GM18861 (cell line): Measurements from ENCODE around the gene DHX36.

Experiments
- ATAC-seq: cut with Tn5 transposase; IDR thresholded peaks from one replicate; pipeline ENCODE4 v1.9.1; 2021; ENCODE audit not compliant: unreplicated experiment

Gene DHX36

GRCh38 chr3:154224866-154225265, 99.4 kb downstream of the DHX36 start:
- no peak for ATAC-seq

DNA sequence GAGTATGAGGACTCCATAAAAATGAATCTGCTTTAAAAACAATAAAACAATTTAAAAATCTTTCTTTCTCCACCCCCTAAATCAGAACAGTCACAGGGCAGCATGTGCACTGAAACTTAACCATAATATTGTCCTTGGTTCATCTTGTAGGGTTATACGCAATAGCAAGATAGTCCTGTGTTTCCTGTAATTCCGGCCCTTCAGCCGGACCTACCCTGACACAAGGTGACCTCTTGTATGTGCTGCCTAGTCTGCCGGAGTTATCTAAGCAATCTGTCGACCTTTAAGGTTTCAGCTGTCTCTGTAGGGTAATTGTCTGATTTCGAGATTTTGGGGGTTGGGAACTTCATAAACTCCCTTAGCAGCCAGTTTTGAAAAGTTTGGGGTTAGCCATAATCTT, 99.9 kb downstream of the DHX36 start:
- ATAC-seq, result no peak

DNA sequence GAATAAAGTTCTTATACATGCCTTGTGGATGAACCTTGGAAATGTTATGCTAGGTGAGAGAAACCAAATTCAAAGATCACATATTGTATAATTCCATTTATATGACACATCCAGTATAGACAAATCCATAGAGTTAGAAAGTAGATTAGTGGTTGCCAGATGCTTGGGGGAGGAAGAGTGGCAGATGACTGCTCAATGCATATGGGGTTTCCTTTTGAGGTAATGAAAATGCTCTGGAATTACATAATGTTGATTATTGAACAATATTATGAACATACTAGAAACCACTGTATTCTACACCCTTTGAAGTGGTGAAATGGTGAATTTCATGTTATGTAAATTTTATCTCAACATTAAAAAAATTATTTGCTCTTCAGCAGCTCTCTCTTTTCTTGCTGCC, 100.8 kb downstream of the DHX36 start:
- no peak for ATAC-seq
